Measurements from ENCODE around the gene CDSN.
"Not testable (repeated sequence)": the region's sequence is repeated elsewhere in the genome, so short reads cannot be mapped to it uniquely, and the experiment has no call there.

Gene CDSN

GRCh38 chr6:31120151-31120915 lies at the start of gene CDSN:
Gene CDSN (minus strand): TSS chr6:31120446. CDS start chr6:31120419, 27 bp downstream.
- no peak for DNase-seq

GRCh38 chr6:31169123-31169857 lies 49.0 kb upstream of the CDSN start:
- no peak for DNase-seq

- no peak for DNase-seq
Observed at GRCh38 chr6:31168606-31169005, 48.4 kb upstream of the CDSN start.

GRCh38 chr6:31165986-31166385 lies 45.7 kb upstream of the CDSN start:
- DNase-seq, result no peak

DNA sequence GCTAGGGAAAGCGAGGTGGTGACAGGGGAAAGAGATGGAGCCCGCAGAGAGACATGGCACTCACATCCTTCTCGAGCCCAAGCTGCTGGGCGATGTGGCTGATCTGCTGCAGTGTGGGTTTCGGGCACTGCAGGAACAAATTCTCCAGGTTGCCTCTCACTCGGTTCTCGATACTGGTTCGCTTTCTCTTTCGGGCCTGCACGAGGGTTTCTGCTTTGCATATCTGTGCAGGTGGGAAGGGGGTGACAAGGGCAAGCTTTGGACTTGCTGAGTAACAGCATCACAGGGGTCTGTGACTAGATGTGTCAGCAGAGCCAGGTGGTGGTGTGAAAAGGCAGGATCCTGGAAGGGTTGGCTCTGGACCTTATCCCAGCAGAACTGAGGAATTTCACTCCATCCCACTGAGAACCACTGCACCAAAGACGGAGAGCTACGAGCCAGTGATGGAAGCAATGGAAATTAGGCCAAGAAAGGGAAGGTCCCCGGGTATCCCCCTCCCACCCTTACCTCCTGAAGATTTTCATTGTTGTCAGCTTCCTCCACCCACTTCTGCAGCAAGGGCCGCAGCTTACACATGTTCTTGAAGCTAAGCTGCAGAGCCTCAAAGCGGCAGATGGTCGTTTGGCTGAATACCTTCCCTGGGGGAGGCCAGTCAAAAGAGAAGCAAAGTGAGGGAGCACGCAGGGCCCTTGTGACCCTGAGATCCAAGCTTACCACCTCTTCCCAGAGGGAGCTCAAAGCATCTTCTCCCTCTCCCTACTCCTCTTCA lies 45.0 kb upstream of the CDSN start:
- not testable (repeated sequence) for DNase-seq

DNA sequence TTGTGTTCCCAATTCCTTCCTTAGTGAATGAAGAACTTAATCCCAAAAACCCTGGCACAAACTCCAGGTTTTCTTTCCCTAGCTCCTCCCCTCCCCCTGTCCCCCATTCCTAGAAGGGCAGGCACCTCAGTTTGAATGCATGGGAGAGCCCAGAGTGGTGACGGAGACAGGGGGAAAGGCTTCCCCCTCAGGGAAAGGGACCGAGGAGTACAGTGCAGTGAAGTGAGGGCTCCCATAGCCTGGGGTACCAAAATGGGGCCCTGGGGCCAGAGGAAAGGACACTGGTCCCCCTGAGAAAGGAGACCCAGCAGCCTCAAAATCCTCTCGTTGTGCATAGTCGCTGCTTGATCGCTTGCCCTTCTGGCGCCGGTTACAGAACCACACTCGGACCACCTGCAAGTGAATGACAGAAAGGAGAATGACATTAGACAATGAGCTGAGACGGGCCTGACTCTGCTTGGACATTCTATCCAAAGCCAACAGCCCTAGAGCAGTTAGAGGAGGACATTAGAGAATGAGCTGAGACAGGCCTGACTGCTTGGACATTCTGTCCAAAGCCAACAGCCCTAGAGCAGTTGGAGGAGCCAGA lies 44.3 kb upstream of the CDSN start:
- DNase-seq, result not testable (repeated sequence)

DNA sequence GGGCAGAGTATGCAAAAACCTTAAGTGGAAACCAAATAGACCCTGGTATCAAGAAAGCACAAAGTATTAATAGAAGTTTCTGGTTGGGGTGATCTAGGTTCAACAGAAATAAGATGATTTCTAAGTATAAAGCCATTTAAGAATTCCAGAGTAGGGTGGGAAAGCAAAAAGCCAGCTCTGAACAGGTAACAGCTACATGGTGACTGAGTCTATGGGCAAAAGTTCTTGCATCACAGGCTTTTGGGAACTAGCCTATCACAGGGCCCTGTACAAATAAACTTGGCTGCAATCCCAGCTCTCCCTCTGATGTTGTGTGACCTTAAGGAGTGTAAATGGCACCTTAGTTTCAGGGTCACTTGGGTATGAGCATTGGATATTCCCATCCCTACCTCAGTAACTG lies 43.7 kb upstream of the CDSN start:
- no peak for DNase-seq

GRCh38 chr6:31162463-31163165 lies 42.4 kb upstream of the CDSN start:
- DNase-seq, result no peak

GRCh38 chr6:31161216-31162126 lies 41.2 kb upstream of the CDSN start:
- DNase-seq, result no peak

GRCh38 chr6:31158863-31159855 lies 38.9 kb upstream of the CDSN start:
- peak; percentile 17 for DNase-seq

DNA sequence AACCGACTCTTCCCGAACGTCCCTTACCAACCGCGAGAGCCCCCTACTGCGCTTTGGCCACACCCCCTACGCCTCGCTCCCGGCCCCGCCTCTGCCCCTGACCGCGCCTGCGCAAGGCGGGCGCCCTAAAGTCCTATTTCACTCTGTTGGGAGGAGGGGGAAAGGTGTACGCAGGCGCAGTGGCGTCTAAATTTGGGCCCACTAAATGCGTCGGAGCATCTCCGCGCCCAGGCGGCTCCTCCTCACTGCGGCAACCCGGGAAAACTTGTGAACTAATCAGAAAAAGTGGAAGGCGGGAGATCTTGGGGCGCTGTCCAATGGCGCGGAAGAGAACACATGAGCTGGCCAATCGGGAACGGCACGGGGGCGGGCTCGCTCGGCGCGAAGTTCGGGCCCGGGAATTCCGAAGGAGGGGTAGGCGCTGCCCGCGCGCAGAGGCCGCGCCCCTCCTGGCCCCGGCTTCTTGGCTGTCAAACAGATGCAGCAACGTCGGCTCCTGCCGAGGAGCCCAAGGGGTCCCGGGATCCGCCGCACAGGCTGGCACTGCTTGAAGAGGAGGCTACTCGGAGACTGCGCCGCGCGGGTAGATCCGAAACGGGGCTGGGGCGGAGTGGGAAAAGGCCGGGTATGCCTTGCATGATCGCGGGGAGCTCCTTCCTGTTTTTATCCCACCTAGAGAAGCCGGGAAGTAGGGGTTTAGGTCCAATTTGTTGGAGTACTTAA lies 38.1 kb upstream of the CDSN start, which contains the start of gene TCF19:
Gene TCF19 (plus strand): TSS at position 450 of the 723 bp plus-strand sequence. CDS start 881 bp downstream, outside the sequence.
- peak; percentile 99 for DNase-seq

DNA sequence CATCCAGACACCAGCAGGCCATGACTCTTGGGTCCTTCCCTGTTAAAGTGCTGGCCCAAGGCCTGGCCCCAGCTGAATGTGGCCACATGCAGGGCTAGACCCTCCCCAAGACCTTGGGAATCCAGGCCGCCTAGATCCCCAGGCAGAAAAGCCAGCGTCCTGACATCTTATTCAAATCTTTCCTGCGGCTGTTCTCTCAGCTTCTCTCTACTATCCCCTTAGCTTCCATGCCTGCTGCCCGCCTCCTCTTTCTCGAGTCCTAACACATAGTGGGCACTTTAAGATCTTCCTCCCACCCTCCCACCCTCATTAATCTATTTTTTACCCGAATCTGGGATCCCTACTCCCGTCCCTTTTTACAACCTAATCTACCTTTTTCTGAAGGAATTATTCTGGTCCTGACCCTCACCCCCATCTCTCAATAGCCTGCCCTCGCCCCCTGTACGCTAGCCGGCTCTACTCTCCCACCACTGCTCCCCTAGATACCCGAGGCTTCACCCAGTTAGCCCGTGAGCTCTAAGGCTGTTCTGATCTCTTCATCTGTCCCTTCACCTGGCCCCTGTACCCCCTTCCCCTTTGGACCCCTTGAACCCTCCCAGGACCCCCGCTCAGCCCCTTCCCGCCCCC lies 37.4 kb upstream of the CDSN start, which contains the start of gene CCHCR1:
Gene CCHCR1 (minus strand): TSS at position 290 of the 627 bp plus-strand sequence. CDS start 202 bp downstream, at position 88.
- DNase-seq, result no peak

GRCh38 chr6:31156641-31157040 lies 36.4 kb upstream of the CDSN start:
- DNase-seq, result no peak

DNA sequence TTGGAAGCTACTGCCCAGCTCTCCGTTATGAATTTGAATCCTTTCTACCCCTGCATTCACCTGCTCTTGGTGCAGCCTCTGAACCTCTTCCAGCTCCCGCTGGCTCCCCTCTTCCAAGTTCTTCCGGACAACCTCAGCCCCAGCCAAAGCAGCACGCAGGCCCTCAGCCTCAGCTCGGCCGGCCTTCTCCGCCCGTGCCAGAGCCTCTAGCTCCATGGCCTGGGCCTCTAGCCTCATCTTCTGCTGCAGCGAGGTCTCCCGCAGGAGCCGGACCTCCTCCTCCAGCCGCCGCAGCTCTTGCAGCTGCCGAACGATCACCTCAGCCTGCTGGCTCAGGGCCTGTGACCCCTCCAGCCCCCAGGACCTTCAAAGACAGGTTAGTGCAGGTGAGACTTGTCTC lies 34.2 kb upstream of the CDSN start:
- no peak for DNase-seq

GRCh38 chr6:31152781-31153180 lies 32.5 kb upstream of the CDSN start:
- DNase-seq, result no peak

- DNase-seq, result no peak
Observed at GRCh38 chr6:31149827-31150447, 29.7 kb upstream of the CDSN start.

GRCh38 chr6:31145386-31145785 lies 25.1 kb upstream of the CDSN start:
- DNase-seq, result no peak

GRCh38 chr6:31144970-31145340 lies 24.7 kb upstream of the CDSN start:
- no peak for DNase-seq

Data from CD4-positive, alpha-beta T cell treated with Interleukin-10 for 1 hour (primary cell).